DOHH2 (cell line): ENCODE data around the gene CHIT1.

ENCODE experiments used
- H3F3A ChIP-seq: fragments of 200-600 bp; sonication (generic), shearing (Covaris generic); 2 replicates; pipeline ENCODE4 v1.6.0; 2016; ENCODE audit warnings: antibody characterized with exemption, mild to moderate bottlenecking; ENCODE audit not compliant: control insufficient read depth, insufficient read depth
- H3K27ac ChIP-seq: fragments of 200-600 bp; sonication (generic); 2 replicates; pipeline ENCODE4 v1.5.1; 2014; ENCODE audit warnings: low read depth, mild to moderate bottlenecking, low read length, moderate library complexity
- H3K27me3 ChIP-seq: fragments of 200-600 bp; sonication (generic); 2 replicates; pipeline ENCODE4 v1.6.1; 2014; ENCODE audit warnings: mild to moderate bottlenecking, low read length, mixed read lengths; ENCODE audit not compliant: control insufficient read depth
- H3K36me3 ChIP-seq: fragments of 200-600 bp; sonication (generic); 2 replicates; pipeline ENCODE4 v1.6.1; 2014; ENCODE audit warnings: mild to moderate bottlenecking, low read length, moderate library complexity, mixed read lengths; ENCODE audit not compliant: control insufficient read depth
- H3K4me1 ChIP-seq: fragments of 200-600 bp; sonication (generic); 2 replicates; pipeline ENCODE4 v1.6.1; 2014; ENCODE audit warnings: mild to moderate bottlenecking, low read length, mixed read lengths; ENCODE audit not compliant: control insufficient read depth
- H3K4me2 ChIP-seq: fragments of 200-600 bp; sonication (generic); 2 replicates; pipeline ENCODE4 v1.6.0; 2014; ENCODE audit warnings: mild to moderate bottlenecking, low read length, moderate library complexity
- H3K4me3 ChIP-seq: fragments of 200-600 bp; sonication (generic); 2 replicates; pipeline ENCODE4 v1.5.1; 2014; ENCODE audit warnings: mild to moderate bottlenecking, low read length, mixed read lengths
- H3K79me2 ChIP-seq: fragments of 200-600 bp; sonication (generic); 2 replicates; pipeline ENCODE4 v1.6.1; 2014; ENCODE audit warnings: mild to moderate bottlenecking, low read length, mixed read lengths; ENCODE audit not compliant: control insufficient read depth
- H3K9me2 ChIP-seq: fragments of 200-600 bp; sonication (generic); replicated peaks from 2 replicates; pipeline ENCODE4 v1.6.1; 2014; ENCODE audit warnings: mild to moderate bottlenecking, low read length, mixed read lengths; ENCODE audit not compliant: control insufficient read depth
- H3K9me3 ChIP-seq: fragments of 200-600 bp; sonication (generic); 2 replicates; pipeline ENCODE4 v1.6.1; 2014; ENCODE audit warnings: antibody characterized with exemption, low read length, mixed read lengths; ENCODE audit not compliant: control insufficient read depth, insufficient read depth
- H4K20me1 ChIP-seq: fragments of 200-600 bp; sonication (generic); 2 replicates; pipeline ENCODE4 v1.6.0; 2014; ENCODE audit warnings: low read depth, mild to moderate bottlenecking, antibody characterized with exemption, low read length, moderate library complexity; ENCODE audit not compliant: control insufficient read depth, insufficient read depth
- CTCF ChIP-seq: fragments of 200-600 bp; sonication (generic); IDR thresholded peaks from one replicate; pipeline ENCODE4 v1.5.1; 2014; ENCODE audit warnings: antibody characterized with exemption, mild to moderate bottlenecking, low read depth, low read length; ENCODE audit not compliant: poor library complexity, severe bottlenecking
- EZH2phosphoT487 ChIP-seq: fragments of 200-600 bp; sonication (generic); IDR thresholded peaks from 2 replicates; pipeline ENCODE4 v1.6.1; 2017; ENCODE audit warnings: borderline replicate concordance, mild to moderate bottlenecking, antibody characterized with exemption, low read length, moderate library complexity, mixed read lengths

Gene CHIT1

GRCh38 chr1:203172184-203173010, 57.1 kb downstream of the CHIT1 start:
- H4K20me1 ChIP-seq = no peaks in the 10 kb centered on the region
- no peaks in the 10 kb centered on the region for H3K36me3 ChIP-seq
- H3K4me1 ChIP-seq = peaks cover 16% of the 10 kb centered on the region
- no peaks in the 10 kb centered on the region for H3K79me2 ChIP-seq
- H3K27ac ChIP-seq = no peak overlapping the region
- H3K4me2 ChIP-seq = no peak overlapping the region
- H3K4me3 ChIP-seq = no peak overlapping the region
- no peaks in the 10 kb centered on the region for H3K9me3 ChIP-seq
- no peaks in the 10 kb centered on the region for H3K9me2 ChIP-seq
- no peaks in the 10 kb centered on the region for H3F3A ChIP-seq
- no peaks in the 10 kb centered on the region for H3K27me3 ChIP-seq
- peak; percentile 82 for TF ChIP-seq CTCF
- TF ChIP-seq EZH2phosphoT487 = no peak

- no peak overlapping the region for H3K4me3 ChIP-seq
- no peaks in the 10 kb centered on the region for H3K27me3 ChIP-seq
- H3K27ac ChIP-seq = no peak overlapping the region
- H3K9me2 ChIP-seq = no peaks in the 10 kb centered on the region
- H3K4me2 ChIP-seq = no peak overlapping the region
- no peaks in the 10 kb centered on the region for H4K20me1 ChIP-seq
- no peaks in the 10 kb centered on the region for H3F3A ChIP-seq
- no peaks in the 10 kb centered on the region for H3K36me3 ChIP-seq
- TF ChIP-seq CTCF (no peak), EZH2phosphoT487 (no peak)
- H3K79me2 ChIP-seq = no peaks in the 10 kb centered on the region
- peaks cover 16% of the 10 kb centered on the region for H3K4me1 ChIP-seq
- no peaks in the 10 kb centered on the region for H3K9me3 ChIP-seq
These were observed 57.9 kb downstream of the CHIT1 start for GRCh38 chr1:203171341-203172183.

- Histone ChIP-seq H3K27ac (no peak overlapping the region), H3F3A (no peaks in the 10 kb centered on the region), H3K4me1 (peaks cover 10% of the 10 kb centered on the region), H3K36me3 (no peaks in the 10 kb centered on the region), H3K9me2 (no peaks in the 10 kb centered on the region), H3K79me2 (no peaks in the 10 kb centered on the region), H4K20me1 (no peaks in the 10 kb centered on the region), H3K27me3 (no peaks in the 10 kb centered on the region), H3K4me3 (no peak overlapping the region), H3K4me2 (no peak overlapping the region), H3K9me3 (no peaks in the 10 kb centered on the region)
- TF ChIP-seq EZH2phosphoT487 (no peak), CTCF (no peak)
These were observed 58.7 kb downstream of the CHIT1 start for GRCh38 chr1:203170625-203171330.
